Measurements from ENCODE around the gene KRTAP1-1. TPM values are rescaled to one million over a fixed set of nuclear protein-coding genes. Genes with fewer than 3 reads are reported as not detected.

KRTAP1-1 gene
- total and polyA plus RNA-seq, 11 donors = not detected

DNA sequence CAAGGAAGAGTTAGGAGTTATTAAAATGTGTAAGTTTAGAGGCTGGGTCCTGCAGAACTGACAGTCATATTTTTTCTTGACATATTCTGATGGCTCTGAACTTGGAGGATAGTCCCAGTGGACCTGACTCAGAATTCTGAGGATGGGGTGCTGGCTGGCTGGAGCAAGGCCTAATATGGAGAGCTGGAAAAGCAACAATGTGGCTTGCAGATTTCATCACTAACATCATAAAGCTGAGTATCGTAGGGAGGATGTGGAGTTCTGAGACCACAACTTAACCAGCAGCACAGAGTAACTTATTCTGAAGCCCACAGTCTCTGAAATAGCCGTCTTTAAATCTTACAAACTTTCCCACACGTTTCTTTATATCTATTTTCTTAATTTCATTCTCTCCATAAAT, 16.6 kb downstream of the KRTAP1-1 start:
- H3K4me1 ChIP-seq = no peaks in the 10 kb centered on the region
- H3K4me3 ChIP-seq = no peak overlapping the region
- H3K27ac ChIP-seq = no peak overlapping the region
- TF ChIP-seq, protein P1, sequence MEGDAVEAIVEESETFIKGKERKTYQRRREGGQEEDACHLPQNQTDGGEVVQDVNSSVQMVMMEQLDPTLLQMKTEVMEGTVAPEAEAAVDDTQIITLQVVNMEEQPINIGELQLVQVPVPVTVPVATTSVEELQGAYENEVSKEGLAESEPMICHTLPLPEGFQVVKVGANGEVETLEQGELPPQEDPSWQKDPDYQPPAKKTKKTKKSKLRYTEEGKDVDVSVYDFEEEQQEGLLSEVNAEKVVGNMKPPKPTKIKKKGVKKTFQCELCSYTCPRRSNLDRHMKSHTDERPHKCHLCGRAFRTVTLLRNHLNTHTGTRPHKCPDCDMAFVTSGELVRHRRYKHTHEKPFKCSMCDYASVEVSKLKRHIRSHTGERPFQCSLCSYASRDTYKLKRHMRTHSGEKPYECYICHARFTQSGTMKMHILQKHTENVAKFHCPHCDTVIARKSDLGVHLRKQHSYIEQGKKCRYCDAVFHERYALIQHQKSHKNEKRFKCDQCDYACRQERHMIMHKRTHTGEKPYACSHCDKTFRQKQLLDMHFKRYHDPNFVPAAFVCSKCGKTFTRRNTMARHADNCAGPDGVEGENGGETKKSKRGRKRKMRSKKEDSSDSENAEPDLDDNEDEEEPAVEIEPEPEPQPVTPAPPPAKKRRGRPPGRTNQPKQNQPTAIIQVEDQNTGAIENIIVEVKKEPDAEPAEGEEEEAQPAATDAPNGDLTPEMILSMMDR (IDR thresholded peaks at IDR 0.05) = no peak
- no peak for ATAC-seq
- intact Hi-C loops (cut with DNase I) = no loop called here
- no peaks in the 10 kb centered on the region for H3K36me3 ChIP-seq
- 64 to 82% (median 74%) methylated on average over 3 of the region's 3 CpGs for WGBS, 4 donors
- no peak for DNase-seq
- H3K9me3 ChIP-seq = peaks cover 0 to 10% (median 0%) of the 10 kb centered on the region in 12 donors
- H3K27me3 ChIP-seq = peaks cover 0 to 20% (median 7%) of the 10 kb centered on the region in 9 donors

DNA sequence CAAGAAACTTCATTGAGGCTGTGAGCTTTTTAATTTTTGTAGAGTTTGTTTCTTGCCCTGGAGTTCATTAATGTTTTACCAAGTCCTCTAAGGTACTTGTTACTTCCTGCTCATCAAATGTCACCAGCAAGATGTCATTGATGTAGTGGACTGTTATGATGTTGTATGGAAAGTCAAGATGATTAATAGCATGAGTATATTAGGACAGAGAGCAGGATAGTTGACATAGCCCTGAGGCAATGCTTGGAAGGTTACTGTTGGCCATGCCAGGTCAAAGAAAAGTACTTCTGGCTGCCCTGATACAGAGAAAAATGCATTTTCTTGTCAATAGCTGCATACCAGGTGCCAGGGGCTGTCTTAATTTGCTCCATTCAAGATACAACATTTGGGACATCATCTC, 20.9 kb downstream of the KRTAP1-1 start:
- Histone ChIP-seq H3K4me3 (no peak overlapping the region), H3K4me1 (no peaks in the 10 kb centered on the region), H3K27ac (no peak overlapping the region), H3K36me3 (no peaks in the 10 kb centered on the region), H3K9me3 (peaks cover 0 to 10% (median 0%) of the 10 kb centered on the region in 12 donors), H3K27me3 (no peaks in the 10 kb centered on the region)
- DNase-seq (no peak), ATAC-seq (no peak)
- TF ChIP-seq POLR2A (IDR thresholded peaks at IDR 0.05) = no peak
- TF ChIP-seq, protein P1 (IDR thresholded peaks at IDR 0.05) = no peak
- intact Hi-C loops (cut with DNase I) = no loop called here

DNA sequence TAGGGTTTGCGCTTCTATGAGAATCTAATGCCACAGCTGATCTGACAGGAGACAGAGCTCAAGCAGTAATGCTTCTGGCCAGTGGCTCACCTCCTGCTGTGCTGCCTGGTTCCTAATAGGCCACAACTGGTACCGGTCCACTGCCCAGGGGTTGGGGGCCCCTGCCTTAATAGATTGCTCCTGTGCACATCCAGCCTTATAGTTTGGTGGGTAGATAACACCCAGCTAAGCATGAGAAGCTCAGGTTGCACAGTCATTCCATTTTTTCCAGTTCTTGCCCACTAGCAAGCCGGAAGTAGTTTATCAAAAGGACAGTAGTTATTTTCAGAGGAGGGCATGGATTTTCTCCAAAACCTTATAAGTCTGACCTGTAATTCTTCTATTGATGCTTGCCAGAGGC, 21.8 kb downstream of the KRTAP1-1 start:
- intact Hi-C loops (cut with DNase I) = no loop called here
- TF ChIP-seq, protein P1 (IDR thresholded peaks at IDR 0.05) = no peak
- TF ChIP-seq POLR2A (IDR thresholded peaks at IDR 0.05) = no peak
- Histone ChIP-seq H3K36me3 (no peaks in the 10 kb centered on the region), H3K9me3 (peaks cover 0 to 10% (median 0%) of the 10 kb centered on the region in 12 donors), H3K4me3 (no peak overlapping the region), H3K4me1 (peaks cover 0 to 2% (median 0%) of the 10 kb centered on the region in 12 donors), H3K27ac (no peak overlapping the region), H3K27me3 (peaks cover 0 to 4% (median 0%) of the 10 kb centered on the region in 9 donors)
- 91 to 96% (median 93%) methylated on average over 2 to 3 of the region's 3 CpGs for WGBS, 4 donors
- no peak for ATAC-seq
- no peak for DNase-seq

DNA sequence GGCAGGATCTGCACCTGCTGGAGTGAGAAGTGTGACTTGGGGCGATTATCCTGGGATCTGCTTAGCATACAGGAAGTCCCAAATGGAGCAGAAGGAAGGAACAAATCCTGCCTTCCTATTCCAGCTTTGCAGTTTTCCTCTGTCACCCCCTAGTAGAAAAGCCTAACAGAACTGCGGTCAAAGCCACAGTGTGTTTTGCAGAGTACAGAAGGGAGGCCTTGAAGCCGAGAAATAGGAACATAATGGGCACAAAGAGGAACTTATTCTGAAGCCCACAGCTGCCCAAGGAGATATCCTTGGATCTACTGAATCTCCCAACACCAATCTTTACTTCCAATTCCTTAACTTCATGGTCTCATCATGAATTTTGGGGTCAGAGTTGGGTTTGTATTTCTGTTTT, 22.7 kb downstream of the KRTAP1-1 start:
- DNase-seq (no peak), ATAC-seq (no peak)
- TF ChIP-seq POLR2A (IDR thresholded peaks at IDR 0.05) = no peak
- TF ChIP-seq, protein P1 (IDR thresholded peaks at IDR 0.05) = no peak
- WGBS, 4 donors = 70 to 78% (median 76%) methylated on average over 2 to 3 of the region's 3 CpGs
- H3K27me3 ChIP-seq = peaks cover 0 to 4% (median 0%) of the 10 kb centered on the region in 9 donors
- H3K9me3 ChIP-seq = peaks cover 0 to 7% (median 0%) of the 10 kb centered on the region in 12 donors
- intact Hi-C loops (cut with DNase I) = no loop called here
- H3K36me3 ChIP-seq = no peaks in the 10 kb centered on the region
- no peak overlapping the region for H3K4me3 ChIP-seq
- H3K4me1 ChIP-seq = peaks cover 0 to 6% (median 0%) of the 10 kb centered on the region in 12 donors
- H3K27ac ChIP-seq = no peak overlapping the region

Measured in heart left ventricle (tissue), 16 donors.